ENCODE results near the gene HRH3. TPM values are rescaled to one million over a fixed set of nuclear protein-coding genes. Genes with fewer than 3 reads are reported as not detected.

HRH3 gene
- polyA plus RNA-seq, 1 donor from 2014 or later, result 2.8 TPM

DNA sequence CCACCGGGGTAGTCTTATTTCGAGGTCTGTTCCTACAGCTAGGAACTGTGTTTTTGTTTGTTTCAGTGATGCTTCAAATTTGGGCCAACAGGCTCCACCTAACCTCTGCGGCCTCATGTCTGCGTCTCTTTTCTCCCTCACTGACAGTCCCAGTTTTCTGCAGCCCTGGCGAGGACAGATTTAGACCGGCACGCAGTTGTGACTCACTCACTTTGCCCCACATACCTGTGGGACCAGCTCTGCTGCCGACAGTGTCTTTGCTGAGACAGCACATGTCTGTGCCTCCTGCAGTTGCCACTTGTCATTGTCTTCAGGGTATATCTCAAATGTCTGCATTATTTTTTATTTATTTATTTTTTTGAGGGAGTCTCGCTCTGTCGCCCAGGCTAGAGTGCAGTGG lies 47.5 kb upstream of the HRH3 start:
- Histone ChIP-seq H3K9me2 (ENCODE audit: insufficient read depth, low read length) (no peaks in the 10 kb centered on the region), H3K27me3 (ENCODE audit: insufficient read depth, low read depth, low read length) (no peaks in the 10 kb centered on the region), H3K4me2 (ENCODE audit: low read length) (no peak overlapping the region), H3F3A (ENCODE audit: insufficient read depth, low read length, poor library complexity, severe bottlenecking) (no peaks in the 10 kb centered on the region), H3K27ac (ENCODE audit: low read length) (no peak overlapping the region), H2AFZ (ENCODE audit: low read depth, low read length) (no peak overlapping the region), H4K20me1 (ENCODE audit: insufficient read depth) (no peaks in the 10 kb centered on the region), H3K9ac (ENCODE audit: low read length) (no peak overlapping the region), H3K36me3 (ENCODE audit: insufficient read depth, low read length) (no peaks in the 10 kb centered on the region), H3K9me3 (ENCODE audit: low read length) (no peaks in the 10 kb centered on the region), H3K4me3 (ENCODE audit: low read length) (no peak overlapping the region), H3K79me2 (replicated peaks; ENCODE audit: insufficient read depth, low read length) (no peaks in the 10 kb centered on the region)
- TF ChIP-seq TAF1 (IDR thresholded peaks at IDR 0.05; ENCODE audit: low read depth) (no peak), MXI1 (conservative IDR thresholded peaks at IDR 0.05; ENCODE audit: poor library complexity, severe bottlenecking) (no peak), RAD21 (conservative IDR thresholded peaks at IDR 0.05) (no peak), SMC3 (conservative IDR thresholded peaks at IDR 0.05; ENCODE audit: poor library complexity) (no peak), EP300 (conservative IDR thresholded peaks at IDR 0.05; ENCODE audit: poor library complexity, severe bottlenecking) (no peak), POLR2AphosphoS5 (IDR thresholded peaks at IDR 0.05) (no peak), EZH2 (IDR thresholded peaks at IDR 0.05; ENCODE audit: borderline replicate concordance, insufficient read depth, low read length, poor library complexity, severe bottlenecking) (no peak)
- TF ChIP-seq, protein P1, sequence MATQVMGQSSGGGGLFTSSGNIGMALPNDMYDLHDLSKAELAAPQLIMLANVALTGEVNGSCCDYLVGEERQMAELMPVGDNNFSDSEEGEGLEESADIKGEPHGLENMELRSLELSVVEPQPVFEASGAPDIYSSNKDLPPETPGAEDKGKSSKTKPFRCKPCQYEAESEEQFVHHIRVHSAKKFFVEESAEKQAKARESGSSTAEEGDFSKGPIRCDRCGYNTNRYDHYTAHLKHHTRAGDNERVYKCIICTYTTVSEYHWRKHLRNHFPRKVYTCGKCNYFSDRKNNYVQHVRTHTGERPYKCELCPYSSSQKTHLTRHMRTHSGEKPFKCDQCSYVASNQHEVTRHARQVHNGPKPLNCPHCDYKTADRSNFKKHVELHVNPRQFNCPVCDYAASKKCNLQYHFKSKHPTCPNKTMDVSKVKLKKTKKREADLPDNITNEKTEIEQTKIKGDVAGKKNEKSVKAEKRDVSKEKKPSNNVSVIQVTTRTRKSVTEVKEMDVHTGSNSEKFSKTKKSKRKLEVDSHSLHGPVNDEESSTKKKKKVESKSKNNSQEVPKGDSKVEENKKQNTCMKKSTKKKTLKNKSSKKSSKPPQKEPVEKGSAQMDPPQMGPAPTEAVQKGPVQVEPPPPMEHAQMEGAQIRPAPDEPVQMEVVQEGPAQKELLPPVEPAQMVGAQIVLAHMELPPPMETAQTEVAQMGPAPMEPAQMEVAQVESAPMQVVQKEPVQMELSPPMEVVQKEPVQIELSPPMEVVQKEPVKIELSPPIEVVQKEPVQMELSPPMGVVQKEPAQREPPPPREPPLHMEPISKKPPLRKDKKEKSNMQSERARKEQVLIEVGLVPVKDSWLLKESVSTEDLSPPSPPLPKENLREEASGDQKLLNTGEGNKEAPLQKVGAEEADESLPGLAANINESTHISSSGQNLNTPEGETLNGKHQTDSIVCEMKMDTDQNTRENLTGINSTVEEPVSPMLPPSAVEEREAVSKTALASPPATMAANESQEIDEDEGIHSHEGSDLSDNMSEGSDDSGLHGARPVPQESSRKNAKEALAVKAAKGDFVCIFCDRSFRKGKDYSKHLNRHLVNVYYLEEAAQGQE (IDR thresholded peaks at IDR 0.05; ENCODE audit: borderline replicate concordance), result no peak
- TF ChIP-seq, protein P2, sequence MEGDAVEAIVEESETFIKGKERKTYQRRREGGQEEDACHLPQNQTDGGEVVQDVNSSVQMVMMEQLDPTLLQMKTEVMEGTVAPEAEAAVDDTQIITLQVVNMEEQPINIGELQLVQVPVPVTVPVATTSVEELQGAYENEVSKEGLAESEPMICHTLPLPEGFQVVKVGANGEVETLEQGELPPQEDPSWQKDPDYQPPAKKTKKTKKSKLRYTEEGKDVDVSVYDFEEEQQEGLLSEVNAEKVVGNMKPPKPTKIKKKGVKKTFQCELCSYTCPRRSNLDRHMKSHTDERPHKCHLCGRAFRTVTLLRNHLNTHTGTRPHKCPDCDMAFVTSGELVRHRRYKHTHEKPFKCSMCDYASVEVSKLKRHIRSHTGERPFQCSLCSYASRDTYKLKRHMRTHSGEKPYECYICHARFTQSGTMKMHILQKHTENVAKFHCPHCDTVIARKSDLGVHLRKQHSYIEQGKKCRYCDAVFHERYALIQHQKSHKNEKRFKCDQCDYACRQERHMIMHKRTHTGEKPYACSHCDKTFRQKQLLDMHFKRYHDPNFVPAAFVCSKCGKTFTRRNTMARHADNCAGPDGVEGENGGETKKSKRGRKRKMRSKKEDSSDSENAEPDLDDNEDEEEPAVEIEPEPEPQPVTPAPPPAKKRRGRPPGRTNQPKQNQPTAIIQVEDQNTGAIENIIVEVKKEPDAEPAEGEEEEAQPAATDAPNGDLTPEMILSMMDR (IDR thresholded peaks at IDR 0.05; ENCODE audit: poor library complexity, severe bottlenecking), result no peak

DNA sequence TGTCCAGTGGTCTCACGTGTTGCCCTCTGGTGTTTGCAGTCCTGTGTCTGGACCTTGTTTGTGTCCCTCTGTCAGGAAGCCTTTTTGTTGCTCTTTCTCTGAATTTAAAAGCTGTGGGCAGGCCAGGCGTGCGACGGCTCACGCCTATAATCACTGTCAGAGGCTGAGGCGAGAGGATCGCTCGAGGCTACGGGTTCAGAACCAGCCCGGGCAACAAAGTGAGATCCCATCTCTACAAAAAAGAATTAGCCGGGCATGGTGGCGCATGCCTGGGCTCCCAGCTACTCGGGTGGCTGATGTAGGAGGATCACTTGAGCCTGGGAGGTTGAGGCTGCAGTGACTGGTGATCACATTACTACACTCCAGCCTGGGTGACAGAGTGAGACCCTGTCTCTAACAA lies 46.8 kb upstream of the HRH3 start:
- H3F3A ChIP-seq (ENCODE audit: insufficient read depth, low read length, poor library complexity, severe bottlenecking), result no peaks in the 10 kb centered on the region
- H2AFZ ChIP-seq (ENCODE audit: low read depth, low read length), result no peak overlapping the region
- H3K9me3 ChIP-seq (ENCODE audit: low read length), result no peaks in the 10 kb centered on the region
- H3K79me2 ChIP-seq (replicated peaks; ENCODE audit: insufficient read depth, low read length), result no peaks in the 10 kb centered on the region
- H3K9ac ChIP-seq (ENCODE audit: low read length), result no peak overlapping the region
- TF ChIP-seq, protein P1 (IDR thresholded peaks at IDR 0.05; ENCODE audit: borderline replicate concordance), result no peak
- TF ChIP-seq, protein P2 (IDR thresholded peaks at IDR 0.05; ENCODE audit: poor library complexity, severe bottlenecking), result no peak
- TF ChIP-seq RAD21 (conservative IDR thresholded peaks at IDR 0.05), result no peak
- TF ChIP-seq TAF1 (IDR thresholded peaks at IDR 0.05; ENCODE audit: low read depth), result no peak
- no peaks in the 10 kb centered on the region for H3K27me3 ChIP-seq (ENCODE audit: insufficient read depth, low read depth, low read length)
- H3K27ac ChIP-seq (ENCODE audit: low read length), result no peak overlapping the region
- no peaks in the 10 kb centered on the region for H3K36me3 ChIP-seq (ENCODE audit: insufficient read depth, low read length)
- H4K20me1 ChIP-seq (ENCODE audit: insufficient read depth), result no peaks in the 10 kb centered on the region
- H3K9me2 ChIP-seq (ENCODE audit: insufficient read depth, low read length), result no peaks in the 10 kb centered on the region
- no peak overlapping the region for H3K4me2 ChIP-seq (ENCODE audit: low read length)
- H3K4me3 ChIP-seq (ENCODE audit: low read length), result no peak overlapping the region
